GM08714 (cell line): ENCODE data around the gene CACNA1E.

Source experiments
- H3K4me3 ChIP-seq: fragments of 200-500 bp; sonication (Bioruptor generic); 2 replicates; pipeline ENCODE4 v1.5.1; 2014; ENCODE audit warnings: mild to moderate bottlenecking, low read length, inconsistent platforms
- ZNF274 ChIP-seq: IDR thresholded peaks from 2 replicates; pipeline ENCODE4 v1.6.1; 2012; ENCODE audit warnings: mild to moderate bottlenecking, low read depth, low read length

Gene CACNA1E

GRCh38 chr1:181855380-181855779 is 372.1 kb downstream of the CACNA1E start:
- no peak for TF ChIP-seq ZNF274
- H3K4me3 ChIP-seq, result no peak overlapping the region
